HG02973 (cell line): ENCODE data around the gene FIBP.
"Not testable (repeated sequence)": the region's sequence is repeated elsewhere in the genome, so short reads cannot be mapped to it uniquely, and the experiment has no call there.

ENCODE experiments used
- ATAC-seq: cut with Tn5 transposase; IDR thresholded peaks from one replicate; pipeline ENCODE4 v1.9.1; 2021; ENCODE audit warnings: moderate library complexity; ENCODE audit not compliant: unreplicated experiment

FIBP gene

GRCh38 chr11:65849366-65849765 is 38.9 kb downstream of the FIBP start:
- ATAC-seq = no peak

DNA sequence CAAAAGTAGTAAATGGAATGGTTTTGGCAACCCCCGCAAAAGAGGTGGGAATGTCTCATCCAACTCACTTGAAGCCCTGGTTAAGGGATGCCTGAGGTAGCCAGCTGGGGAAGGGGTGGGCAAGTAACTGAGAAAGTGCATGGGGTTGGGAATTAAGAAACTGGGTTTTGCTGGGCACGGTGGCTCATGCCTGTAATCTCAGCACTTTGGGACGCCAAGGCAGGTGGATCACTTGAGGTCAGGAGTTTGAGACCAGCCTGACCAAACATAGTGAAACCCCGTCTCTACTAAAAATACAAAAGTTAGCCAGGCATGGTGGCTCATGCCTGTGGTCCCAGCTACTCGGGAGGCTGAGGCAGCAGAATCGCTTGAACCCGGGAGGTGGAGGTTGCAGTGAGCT is 39.6 kb downstream of the FIBP start:
- ATAC-seq = not testable (repeated sequence)

DNA sequence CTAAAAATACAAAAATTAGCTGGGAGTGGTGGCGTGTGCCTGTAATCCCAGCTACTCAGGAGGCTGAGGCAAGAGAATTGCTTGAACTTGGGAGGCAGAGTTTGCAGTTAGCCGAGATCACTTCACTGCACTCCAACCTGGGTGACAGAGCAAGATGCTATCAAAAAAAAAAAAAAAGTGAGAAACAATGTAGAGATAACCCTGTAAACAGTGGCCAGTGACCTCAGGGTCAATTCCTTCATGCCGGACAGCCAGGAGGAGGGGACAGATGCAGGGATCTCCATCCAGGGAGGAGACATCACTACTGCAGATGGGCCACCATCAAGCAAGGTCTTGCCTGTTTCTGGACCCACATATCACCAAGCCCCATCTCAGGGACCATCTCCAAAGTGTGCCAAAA is 40.5 kb downstream of the FIBP start:
- no peak for ATAC-seq

DNA sequence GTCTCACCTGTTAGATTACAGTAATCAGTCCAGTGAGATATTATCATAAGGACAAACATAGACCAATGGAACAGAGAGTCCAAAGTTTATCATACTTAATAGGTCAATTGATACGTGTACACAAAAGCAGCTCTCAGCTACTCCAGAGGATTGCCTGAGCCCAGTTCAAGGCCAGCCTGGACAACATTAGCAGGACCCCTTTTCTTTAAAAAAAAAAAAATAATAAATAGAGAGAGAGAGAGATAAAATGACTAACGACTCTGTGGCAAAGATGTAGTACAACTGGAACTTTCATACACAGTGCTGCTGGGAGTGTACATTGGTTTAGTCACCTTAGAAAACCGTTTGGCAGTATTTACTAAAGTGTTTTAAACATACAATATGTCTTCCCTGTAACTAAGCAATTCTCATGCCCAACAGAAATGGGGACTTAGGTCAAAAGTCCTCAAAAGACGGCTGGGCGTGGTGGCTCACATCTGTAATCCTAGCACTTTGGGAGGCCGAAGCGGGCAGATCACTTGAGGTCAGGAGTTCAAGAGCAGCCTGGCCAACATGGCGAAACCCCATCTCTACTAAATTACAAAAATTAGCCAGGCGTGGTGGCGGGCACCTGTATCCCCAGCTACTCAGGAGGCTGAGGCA is 43.9 kb downstream of the FIBP start:
- no peak for ATAC-seq

DNA sequence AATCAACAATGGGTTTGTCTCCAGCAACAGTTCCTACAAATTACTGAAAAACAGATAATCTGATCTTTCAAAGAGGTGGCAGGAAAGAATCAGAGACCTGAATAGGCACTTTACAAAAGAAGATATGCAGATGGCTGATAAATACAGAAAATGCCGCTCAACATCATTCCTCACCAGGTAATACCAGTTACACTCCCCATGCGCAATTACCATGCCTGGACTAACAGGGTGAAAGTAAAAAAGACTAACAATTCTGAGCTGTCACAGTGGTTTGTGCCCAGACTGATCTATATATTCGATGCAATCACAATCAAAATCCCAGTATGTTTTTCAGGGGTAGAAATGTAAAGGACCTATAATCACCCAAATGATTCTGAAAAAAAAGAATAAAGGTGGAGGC is 44.5 kb downstream of the FIBP start:
- no peak for ATAC-seq

GRCh38 chr11:65842144-65842543 is 46.1 kb downstream of the FIBP start:
- ATAC-seq = no peak

DNA sequence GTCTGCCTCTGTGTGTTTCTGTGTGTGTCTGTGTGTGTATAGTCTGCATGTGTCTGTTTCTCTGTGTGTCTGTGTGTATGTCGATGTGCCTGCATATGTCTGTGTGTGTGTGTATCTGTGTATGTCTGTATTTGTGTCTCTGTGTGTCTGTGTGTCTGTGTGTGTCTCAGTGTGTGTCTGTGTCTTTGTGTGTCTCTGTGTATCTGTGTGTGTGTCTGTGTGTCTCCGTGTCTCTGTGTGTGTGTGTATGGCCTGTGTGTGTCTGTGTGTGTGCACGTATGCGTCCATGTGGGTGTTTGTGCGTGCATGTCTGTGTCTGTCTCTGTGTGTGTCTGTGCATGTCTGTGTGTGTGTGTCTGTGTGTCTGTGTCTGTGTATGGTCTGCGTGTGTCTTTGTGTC is 54.1 kb downstream of the FIBP start:
- ATAC-seq = no peak
